IPS-NIHi7 (cell line): ENCODE data around the gene GOLT1A.
A peak's percentile ranks its signal among the peaks of the same experiment; 100 is the strongest.

ENCODE experiments used
- DNase-seq: peaks from one replicate; pipeline ENCODE4 v3.0.0; 2012; ENCODE audit warnings: mixed read lengths; ENCODE audit errors: extremely low spot score

The GOLT1A gene, protein sequence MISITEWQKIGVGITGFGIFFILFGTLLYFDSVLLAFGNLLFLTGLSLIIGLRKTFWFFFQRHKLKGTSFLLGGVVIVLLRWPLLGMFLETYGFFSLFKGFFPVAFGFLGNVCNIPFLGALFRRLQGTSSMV

DNA sequence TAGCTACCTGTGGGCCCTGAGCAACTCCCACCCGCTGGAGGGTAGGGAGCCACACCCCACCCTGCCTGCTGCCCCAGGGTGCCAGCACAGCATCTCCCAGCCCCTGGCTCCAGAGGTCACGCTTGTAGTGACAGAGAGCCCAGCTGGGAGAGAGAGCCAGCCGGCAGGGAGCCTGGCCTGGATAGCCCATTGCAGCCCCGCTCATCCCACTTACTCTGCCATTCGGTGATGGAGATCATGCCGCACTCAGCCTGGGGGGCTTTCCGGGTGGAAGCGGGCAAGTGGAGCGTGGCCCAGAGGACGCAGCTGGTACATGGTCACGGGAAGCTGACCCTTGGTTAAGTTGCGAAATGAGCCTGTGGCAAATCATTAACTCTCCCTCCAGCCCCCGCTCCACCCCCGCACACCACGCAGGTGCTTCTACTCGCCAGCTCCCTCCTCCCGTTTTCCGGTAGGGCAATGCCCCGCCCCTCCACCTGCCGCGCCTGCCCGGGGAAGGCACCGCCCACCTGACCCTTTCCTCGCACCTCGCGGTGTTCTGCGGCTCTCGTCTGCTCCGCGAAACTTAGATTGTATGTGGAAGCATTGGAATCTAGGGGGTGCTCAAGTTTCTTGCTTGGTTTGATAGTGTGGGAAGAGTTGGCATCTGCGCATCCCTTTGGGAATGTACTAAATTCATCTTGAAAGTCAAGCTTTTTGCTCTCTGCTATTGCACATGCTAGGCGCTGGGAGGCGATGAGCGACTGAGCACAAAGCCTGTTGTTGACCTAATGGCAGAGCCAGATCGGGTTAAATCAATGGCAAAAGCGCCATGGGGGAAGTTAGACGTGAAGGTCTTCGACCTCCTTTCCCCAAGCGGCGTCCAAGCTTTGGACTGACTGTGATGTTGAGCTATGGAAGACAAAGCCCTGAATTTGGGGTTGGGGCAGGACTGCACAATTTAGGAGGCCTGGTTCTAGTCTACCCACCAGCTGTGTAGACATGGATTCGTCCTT is at the start of gene GOLT1A:
GOLT1A (minus strand) TSS at position 321 of the 995 bp plus-strand sequence; CDS start at position 239, 82 bp downstream.
- DNase-seq = peak; percentile 92

DNA sequence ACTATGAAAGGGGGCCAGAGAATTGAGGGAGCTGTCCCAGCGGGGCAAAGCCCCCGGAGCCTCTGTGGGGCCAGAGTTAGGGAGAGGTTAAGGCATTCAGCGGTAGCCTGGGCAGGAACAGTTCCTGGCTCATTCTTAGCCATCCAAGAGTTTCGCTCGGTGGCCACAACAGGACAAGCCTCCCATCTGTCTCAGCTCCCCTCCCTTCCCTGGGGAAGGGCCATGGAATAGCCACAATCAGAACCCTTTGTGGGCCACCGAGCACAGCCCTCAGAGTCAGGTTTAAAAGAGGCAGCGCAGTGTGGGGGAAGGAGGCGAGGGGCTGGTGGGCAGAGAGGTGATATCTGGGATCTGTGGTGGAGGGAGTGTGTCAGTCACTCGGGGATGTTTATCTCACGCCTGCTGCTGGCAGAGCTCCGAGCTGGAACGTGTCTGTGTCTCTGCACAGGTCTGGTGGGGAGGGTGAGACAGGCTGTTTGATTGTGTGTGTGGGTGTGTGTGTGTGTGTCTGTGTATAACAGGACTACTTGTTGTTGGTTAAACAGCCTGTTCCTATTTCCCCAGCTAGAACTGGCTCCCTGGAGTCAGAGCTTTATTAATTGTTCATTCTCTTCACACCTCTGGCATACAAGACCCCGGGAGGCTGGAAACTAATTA is 49.6 kb upstream of the GOLT1A start:
- no peak for DNase-seq

DNA sequence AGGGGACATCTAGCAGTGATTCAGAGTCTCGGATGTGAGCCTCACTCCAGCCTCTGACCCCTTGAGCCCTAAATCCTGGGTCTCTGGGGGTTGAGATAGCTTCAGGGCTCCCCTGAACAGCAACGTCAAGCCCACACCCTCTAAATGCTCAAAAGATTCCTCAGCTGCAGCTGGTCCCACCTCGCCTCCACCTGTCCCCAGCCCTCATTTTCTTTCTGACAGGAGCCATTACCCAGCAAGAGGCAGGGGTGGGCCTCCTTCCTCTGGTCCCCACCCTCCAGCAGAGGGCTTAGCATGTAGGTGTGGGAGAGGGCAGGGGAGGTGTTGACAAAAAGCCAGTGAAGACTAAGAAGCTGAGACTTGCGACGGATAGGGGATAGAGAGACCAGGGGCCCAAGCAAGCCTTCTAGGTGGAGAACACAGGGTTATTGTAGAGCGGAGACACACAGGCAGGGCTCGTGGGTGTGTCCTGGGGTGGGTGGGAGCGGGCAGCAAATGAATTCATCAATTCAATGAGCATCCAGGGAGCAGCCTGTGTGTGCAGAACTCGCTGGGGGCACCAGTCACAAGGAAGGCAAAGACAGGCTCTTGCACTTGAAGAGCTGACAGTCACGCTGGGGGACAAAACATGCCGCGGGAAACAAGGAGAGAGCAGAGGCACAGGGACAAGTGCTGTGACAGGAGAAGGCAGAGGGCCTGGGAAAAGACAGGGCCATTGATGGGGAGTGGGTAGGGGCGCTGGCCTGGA is 48.9 kb upstream of the GOLT1A start:
- DNase-seq = no peak

DNA sequence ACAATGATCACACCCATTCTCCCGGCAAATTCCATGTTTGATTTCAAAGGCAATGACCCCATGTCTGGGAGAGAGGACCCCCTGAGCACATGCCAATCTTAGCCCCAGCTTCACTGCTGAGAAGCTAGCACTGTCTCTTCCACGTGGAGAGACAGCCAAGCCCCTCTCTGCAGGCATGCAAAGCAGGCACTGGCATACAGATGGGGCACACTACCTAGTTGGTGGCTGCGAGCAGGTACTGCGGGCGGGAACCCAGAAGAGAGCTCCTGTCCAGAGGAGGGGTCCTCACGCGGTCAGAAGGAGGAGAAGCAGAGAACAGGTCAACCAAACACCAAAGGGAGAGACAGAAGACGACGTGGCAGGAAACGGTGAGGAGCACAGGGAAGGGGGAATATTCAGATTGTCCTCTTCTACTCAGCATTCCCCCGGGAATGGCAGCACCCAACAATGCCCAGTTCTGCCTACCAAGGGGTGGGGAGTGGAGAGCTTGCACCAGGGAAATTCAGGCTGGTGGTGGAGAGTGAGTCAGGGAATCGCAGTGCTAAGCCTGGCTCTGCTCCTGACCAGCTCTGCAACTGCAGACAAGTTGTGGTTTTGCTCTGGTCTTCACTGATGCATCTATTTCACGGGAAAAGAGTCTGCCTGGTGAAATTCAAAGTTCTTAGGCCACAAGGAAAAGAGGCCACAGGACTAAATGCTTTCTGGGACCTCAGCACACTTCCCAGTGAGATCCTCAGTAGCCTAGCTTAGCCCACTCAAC is 48.1 kb upstream of the GOLT1A start:
- no peak for DNase-seq

DNA sequence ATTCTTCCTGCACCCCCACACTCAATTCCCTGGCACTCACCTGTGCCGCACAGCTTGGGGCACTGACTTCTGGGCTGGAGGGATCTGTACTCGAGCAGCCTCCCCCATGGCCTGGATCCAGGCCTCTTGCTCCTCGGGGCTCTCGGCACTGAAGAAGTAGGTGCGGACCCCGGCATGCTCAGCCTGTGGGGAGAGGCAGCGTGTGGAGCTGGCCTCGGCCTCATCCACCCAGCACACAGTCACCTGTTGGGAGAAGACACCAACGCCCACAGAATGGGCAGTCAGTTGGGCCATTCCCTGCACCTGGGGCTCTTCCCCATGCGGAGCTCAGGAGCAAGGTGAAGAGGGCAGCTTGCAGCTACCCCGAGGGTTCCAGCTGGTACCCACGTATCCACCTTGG is 47.5 kb upstream of the GOLT1A start:
- no peak for DNase-seq

DNA sequence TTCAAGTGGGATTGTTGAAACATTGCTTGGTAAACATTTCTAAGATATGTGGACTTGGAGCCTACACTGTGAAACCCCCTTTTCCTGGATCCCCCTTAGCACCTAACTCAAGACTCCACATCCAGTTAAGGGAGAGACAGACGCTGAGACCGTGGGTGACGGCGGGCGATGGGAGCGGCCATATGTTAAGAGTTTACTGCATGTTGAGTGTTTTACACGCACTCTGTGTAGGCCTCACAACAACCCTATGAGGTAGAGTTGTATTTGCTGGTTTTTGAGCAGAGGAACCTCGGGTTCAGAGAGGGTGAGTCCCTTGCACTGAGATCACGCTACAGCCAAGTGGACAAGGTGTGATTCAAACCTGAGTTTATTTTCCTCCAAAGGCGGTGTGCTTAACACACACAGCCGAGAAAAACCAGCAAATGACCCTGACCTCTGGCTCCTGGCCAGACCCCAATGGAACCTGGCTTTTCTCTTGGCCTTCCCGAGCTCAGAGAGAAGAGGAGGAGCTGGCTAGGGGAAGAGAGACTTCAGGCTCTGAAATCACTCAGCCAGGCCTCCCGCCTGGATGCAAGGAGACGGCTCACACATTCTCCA is 46.9 kb upstream of the GOLT1A start:
- no peak for DNase-seq

DNA sequence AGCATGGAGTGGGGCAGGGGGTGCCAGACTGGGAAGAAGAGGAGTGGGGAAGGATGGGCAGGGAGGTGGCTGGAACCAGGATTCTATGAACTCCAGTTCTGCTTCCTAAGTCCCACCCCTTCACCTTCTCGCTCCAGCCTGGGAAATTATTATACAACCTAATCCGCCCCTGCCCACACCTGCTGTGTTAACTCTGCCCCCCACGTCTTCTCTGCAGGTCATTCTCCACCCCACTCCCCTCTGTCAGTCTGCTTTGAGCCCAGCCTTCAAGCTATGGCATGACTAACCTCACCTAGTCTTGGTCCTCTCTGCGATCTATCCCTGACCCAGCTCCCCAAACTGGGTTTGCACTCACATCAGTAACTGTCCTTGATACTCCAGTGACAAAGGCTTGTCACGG is 46.0 kb upstream of the GOLT1A start:
- DNase-seq = no peak

DNA sequence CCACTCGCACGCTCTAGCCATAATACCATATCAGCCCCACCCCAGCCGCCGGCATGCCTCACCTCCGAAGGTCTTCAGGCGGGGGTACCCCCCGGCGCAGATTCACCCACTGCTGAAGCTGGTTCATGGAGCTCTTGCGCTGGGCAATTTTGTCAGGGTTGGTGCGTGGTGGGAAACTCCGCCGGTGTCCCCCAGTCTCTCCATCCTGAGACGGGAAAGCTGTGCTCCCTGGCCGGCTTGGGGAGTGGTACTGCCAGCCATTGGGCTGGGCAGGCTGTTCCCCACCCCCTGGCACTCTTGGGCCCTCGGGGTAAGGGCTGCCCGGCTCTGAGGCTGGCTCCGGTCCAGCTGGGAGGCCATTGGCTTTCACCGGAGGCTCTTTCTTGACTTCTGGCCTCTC is 45.4 kb upstream of the GOLT1A start:
- DNase-seq = no peak

DNA sequence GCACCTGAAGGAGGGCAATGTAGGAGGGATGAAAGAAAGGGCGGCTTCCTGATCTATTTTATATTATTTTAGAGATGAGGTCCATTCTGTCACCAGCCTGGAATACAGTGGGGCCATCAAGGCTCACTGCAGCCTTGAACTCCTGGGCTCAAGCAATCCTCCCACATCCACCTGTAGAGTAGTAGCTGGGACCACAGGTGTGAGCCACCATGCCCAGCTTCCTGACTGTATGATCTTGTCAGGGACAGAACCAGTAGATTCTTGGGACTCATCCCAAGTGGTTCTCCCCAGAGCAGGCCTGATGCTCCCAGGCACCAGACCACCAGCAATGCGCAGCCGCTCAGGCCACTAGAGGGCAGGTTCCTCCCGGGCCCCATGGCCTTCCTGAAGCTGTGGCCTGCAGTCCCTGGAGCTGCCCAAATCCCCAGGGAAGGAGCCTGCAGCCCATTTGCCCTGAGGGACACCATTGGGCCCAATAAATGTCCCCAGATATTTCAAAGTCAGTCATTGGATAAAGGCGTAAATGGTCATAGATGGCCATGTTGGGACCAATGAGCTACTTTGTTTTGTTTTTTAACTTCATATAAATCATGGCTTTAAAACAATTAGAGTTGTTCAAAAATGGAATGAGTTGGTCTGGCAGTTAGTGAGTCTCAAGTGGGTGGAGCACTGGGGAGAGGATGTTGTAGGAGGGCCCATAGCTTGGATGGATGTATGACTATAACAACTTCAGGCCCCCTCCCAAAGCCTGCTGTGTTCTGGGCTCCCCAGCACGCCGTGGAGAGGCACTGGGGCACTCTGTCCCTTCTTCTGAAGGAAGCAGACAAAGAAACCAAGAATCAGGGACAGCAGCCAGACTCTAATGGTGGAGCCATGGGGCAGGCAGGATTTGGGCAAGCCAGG is 44.7 kb upstream of the GOLT1A start:
- DNase-seq = peak; percentile 93

DNA sequence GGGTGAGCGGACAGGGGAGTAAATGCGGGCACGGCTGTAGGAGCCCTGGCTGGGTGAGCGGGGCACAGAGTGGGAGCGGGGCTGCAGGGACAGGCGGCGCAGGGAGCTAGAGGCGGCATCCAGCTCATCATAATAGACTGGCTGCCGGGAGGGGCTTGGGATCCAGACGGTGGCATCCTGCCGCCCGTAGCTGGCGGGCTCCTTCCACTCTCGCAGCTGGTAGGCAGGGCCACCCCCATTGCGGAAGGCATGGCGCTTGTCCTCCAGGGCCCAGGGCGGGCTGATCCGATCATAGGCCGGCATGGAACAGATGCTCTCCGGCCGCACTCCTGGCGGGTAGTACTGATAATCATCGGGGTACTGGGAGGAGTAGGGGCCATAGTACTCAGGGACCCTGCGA is 43.7 kb upstream of the GOLT1A start:
- DNase-seq = no peak

DNA sequence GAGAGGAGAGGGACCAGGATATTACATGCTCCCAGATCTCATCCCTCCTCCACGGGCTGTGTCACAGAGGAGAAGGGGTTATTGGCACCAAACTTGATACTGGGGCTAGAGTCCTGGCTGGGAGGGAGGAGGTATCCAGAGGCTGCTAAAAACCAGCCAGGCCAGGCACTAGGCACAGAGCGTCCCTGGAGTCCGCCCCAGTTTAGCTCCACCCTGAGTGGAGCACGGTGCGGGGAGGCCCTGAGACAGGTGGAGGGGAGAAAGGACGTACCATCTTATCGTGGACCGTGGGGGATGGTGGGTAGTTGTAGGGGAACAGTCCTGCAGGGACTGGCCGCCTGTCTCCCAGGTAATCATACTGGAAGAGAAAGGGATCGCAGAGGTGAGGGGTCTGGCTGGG is 42.7 kb upstream of the GOLT1A start:
- DNase-seq = no peak

DNA sequence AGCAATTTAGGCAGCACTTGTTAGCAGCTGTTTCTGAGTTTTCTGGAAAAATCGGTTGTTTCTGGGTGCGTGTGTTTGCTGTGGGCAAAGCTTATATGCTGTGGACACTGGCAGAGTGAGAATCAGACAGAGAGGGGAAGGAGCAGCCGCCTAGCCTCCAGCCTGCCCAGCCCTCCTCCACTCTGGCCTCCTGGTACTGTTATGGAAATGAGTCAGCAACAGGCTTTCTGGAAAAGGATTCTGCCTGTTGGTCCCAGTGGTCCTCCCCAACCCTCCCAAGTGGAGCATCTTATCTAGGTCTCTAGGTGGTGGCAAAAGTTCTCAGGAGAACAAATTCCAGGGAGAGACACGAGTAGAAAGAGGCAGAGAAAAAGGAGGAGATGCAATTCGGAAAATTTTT is 42.2 kb upstream of the GOLT1A start:
- DNase-seq = peak; percentile 51

DNA sequence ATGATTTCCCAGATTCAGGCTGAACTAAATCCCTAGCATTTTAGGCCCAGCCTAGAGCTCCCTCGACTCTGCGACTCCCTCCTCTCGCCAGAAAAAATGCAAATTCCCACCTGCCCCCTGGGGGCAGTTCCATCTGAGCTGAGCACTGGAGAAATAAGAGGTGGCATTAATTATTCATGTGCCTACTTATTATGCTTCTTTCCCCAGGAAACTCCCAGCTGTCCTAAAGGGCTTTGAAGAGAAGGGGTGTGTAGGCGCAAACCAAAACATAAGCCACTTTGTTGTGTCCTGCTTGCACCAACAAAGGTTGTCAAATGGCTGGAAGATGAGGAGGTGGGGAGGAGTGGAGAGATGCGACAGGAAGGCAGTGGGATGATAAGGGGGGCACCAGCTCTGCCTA is 41.4 kb upstream of the GOLT1A start:
- DNase-seq = peak; percentile 66

DNA sequence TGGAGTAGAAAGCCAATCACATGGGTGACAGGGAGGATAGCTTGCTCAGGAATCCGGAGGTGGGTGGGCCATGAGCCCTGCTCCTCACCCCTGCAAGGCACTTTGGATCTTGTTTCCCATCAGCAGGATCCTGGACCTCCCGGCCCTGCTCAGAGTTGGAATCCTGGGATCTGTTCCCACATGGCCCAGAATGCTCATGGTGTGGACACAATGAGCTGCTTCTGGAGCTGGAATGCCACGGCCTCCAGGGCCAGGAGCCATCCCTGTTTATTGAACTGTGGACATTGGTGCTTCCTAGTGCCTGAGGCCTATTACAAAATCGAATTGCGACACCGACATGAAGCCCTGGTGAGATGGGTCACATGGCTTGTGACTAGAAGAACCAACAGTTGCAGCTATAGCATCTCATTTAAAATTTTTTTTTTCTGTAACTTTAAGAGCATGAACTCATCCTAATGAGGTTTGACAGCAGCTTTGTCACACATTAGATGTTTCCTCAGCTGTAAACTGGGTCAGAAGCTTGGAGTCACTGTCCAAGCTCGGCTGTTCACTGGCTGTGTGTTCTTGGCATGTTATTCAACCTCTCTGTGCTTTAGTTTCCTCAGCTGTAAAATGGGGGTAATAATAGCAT is 40.4 kb upstream of the GOLT1A start:
- DNase-seq = no peak

DNA sequence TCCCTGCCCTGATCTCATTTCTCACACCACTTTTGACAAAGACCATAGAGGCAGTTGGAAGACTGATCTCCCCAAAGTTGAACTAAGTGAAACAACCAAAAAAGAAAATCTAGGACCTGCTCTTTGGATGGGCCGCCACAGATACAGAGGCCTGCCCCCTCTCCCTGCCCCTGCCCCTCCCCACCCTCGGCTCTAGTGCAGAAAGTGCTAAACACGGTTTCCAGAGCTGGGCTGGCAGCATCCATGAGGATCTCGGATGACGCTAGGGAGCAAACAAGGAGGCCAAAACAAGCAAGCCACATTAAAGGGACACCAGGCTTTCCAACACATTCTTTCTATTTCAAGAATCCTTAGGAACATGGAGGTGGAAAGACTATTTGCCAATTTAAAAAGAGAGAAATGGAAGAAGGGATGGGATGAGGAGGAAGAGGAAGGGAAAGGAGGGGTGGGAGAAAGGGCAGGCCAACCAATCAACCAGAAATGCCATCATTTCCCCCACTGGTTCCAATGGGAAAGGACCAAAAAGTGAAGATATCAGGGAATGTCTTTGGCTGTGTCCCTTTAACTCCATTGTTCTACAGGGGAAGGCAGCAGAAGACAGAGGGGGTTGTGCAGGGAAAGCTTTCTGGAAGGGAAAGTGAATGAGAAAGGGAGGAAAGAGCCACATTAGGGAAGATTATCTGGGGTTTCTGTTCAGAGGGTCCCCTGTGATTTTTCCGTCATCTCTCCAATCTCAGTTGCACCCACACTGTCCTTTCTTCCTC is 38.3 kb upstream of the GOLT1A start:
- no peak for DNase-seq

DNA sequence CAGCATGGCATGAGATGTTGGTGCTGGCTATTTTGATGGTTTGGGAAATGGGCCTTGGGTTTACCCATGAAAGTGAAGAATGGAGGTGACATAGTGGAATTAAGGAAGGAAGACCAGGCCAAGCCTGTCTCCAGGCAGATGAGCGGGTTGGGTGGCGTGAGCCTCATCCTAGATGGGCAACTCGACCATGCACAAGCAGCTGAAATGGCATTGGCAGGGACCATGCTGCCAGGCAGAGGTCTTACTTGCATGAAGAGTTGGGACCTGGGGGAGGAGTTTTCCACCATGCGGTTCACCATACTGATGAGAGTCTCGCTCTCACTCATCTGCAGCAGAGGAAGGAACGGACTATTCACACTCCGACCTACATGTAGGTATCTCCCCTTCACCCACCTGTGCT is 37.5 kb upstream of the GOLT1A start:
- no peak for DNase-seq

DNA sequence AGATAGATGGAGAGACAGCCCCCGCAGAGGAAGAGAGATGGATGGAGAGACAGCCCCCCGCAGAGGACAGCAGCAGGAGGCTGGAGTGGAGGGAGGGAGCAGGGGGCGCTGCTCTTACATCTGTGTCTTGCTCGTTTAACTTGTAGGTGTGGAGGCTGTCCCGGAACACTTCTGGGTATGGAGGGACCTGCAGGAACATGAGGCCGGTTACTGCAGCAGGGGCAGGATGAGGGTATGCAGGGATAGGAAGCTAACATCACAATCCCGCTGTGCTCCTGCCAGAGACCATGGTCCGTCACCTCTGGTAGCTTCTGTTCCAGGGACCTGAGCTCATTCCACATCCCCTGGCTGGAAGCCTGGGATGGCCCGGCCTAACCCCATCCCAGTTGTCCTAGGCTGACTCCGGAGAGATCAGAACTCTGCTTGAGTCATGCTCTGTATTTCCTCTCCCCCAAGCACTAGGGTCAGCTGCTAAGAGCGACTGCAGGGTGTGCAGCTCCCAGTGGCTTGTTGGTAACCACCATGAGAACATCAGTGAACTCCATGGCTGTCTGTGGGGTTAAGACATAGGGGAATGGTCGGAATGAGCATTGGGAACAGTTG is 36.7 kb upstream of the GOLT1A start:
- no peak for DNase-seq
